ENCODE measurements around the gene UBE2J1.
A peak's percentile ranks its signal among the peaks of the same experiment; 100 is the strongest.
"Not testable (repeated sequence)": the region's sequence is repeated elsewhere in the genome, so short reads cannot be mapped to it uniquely, and the experiment has no call there.

UBE2J1 gene

DNA sequence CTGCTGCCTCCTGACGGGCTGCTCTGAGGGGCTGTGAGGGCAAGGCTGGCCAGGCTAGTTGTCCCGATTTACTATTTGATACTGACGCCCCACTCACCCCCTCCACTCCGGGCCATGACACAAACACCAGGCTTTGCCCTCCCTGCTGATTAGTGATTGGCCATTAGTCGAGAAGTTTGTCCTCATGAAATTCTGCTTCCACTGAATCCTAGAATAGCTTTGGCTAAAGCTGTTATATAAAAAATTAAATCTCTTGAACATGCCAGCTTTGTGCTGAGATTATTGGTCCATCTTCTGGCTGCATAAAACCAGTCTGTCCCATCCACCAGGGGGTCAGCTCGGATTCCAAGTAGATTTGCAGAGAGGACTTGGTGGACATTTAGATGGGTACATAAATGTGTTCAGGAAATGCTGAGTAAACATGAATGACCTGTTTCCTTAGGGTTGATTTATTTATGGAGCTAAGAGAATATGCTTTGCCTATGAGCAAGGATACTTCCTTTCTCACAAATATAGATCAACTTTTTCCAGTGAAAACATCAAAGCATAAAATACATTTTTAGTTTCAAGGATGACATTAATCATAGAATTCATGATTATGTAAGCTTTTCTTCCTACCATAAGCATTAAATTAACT is 37.2 kb downstream of the UBE2J1 start, which contains the start of gene GABRR2:
TSS of gene GABRR2 (minus strand) at position 51 of the 637 bp plus-strand sequence. CDS start 134 bp downstream, outside the sequence.
- no peak for DNase-seq

GRCh38 chr6:89314692-89315091 is 37.8 kb downstream of the UBE2J1 start:
- DNase-seq, result no peak

DNA sequence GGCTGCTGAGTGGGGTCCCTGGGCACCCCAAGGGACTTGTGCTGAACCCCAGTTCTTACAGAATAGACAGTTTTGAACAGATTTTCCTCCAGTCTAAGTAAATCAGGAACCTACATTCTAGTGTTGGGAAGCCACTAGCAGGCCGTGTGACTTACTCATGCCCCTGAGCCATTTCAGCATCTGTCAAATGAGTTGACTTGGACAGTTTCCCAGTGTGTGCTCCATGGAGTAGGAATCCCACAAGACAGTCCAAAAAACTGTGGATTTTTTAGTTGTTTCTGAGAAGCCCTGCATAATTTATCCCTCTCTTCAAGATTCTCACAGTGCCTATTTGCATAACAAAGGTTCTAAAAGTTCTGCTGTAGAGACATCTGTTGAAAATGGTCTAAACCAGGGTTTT is 39.5 kb downstream of the UBE2J1 start:
- DNase-seq, result no peak

DNA sequence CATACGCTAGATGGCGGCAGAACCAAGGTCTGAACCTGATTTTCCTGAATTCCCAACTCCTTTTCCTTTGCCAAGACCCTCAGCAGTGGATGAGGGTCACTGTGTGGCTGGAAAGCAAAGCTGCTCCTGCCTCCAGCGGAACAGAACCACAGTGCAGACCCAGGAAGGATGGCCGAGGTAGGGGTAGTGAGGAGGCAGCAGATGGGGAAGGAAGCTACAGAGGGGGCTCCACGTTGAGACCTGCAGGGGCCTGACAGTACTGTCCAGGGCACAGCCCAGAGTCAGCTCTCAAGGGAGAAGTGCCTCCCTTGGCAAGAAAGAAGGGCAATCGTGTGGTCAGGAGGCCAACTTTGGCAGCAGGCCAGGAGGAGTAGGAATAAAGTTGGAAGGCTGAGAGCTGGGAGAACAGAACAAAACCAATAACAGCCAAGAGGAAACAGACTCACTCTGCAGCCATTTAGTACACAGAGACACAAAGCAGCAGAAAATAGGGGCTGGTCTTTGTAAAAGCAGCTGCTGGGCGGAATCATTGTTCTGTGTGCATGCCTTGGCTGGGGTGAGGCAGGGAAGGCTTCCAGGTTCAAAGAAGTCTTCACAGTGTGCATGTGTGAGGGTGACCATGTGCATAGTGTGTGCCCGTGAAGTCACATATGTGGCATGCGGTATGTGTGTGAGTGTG is 40.5 kb downstream of the UBE2J1 start:
- peak; percentile 38 for DNase-seq

- no peak for DNase-seq
These were observed 41.0 kb downstream of the UBE2J1 start for GRCh38 chr6:89311530-89311852.

DNA sequence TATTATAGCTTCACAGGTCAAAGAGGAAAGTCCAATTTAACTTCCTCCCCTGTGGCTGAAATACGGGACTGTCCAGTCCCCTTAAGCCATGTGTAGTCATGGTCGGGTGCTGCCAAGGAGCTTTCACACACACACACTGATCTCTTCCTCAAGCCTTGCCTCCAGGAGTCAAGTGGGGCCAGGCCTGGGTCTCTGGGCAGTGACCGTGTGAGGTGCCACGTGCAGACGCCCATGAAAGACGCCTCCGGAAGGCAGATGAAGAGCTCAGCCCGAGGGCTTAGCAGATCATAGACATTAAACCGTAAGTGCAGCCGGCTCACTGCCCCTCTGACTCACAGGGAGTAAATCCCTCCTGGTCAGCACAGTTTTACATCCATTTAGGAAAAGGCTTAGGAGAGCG is 41.6 kb downstream of the UBE2J1 start:
- no peak for DNase-seq

DNA sequence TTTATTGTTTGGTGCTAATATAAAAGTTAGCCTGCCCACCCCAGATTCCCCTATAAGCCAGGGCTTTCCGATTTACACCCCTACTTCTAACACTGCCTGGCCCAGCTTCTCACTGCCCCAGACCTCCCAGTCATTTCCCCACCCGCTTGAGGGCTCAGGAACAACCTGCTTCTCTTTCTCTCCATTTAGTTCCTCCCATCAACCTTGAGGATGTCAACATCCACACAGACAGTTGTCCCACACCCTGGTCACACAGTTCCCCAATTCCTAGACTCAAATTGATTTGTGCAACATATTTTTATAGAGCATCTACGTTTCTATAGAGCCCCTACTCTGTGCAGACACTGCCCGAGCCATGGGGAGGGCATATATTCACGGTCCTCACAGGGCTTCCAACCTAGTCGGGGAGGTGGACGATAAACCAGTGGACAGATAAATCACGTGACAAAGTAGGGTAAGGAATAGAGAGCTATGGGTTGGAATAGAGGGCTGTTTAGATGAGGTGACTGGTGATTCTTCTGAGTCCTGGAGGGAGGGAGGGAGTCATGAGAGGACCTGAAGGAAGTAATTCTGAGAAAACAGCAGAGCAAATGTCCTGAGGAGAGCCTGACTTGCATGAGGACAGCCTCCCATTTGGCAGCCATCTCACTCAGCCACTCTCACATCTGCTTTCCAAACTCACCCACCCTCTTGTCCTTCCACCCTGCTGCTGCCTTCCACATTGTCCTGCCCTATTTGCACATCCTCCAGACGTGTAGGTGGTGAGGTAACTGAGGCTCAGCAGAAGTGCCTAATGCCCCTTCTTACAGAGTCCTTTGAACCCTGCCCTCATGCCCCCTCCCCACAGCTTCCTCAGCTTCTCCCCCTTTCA is 43.8 kb downstream of the UBE2J1 start:
- DNase-seq, result no peak

- DNase-seq, result not testable (repeated sequence)
These were observed 48.0 kb downstream of the UBE2J1 start for GRCh38 chr6:89304517-89304916.

- no peak for DNase-seq
These were observed 49.6 kb downstream of the UBE2J1 start for GRCh38 chr6:89302936-89303335.

DNA sequence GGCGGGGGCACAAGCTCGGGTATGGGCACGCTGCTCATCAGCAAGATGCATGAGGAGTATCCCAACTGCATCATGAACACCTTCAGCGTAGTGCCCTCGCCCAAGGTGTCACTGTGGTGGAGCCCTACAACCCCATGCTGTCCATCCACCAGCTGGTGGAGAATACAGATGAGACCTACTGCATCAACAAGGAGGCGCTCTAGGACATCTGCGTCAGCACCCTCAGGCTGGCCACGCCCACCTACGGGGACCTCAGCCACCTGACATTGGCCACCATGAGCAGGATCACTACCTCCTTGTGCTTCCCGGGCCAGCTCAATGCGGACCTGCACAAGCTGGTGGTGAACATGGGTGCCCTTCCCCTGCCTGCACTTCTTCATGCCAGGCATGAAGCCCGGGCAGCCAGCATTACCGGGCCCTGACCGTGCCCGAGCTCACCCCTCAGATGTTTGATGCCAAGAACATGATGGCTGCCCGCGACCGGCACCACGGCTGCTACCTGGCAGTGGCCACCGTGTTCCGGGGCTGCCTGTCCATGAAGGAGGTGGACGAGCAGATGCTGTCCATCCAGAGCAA is 50.2 kb downstream of the UBE2J1 start:
- DNase-seq, result no peak

DNA sequence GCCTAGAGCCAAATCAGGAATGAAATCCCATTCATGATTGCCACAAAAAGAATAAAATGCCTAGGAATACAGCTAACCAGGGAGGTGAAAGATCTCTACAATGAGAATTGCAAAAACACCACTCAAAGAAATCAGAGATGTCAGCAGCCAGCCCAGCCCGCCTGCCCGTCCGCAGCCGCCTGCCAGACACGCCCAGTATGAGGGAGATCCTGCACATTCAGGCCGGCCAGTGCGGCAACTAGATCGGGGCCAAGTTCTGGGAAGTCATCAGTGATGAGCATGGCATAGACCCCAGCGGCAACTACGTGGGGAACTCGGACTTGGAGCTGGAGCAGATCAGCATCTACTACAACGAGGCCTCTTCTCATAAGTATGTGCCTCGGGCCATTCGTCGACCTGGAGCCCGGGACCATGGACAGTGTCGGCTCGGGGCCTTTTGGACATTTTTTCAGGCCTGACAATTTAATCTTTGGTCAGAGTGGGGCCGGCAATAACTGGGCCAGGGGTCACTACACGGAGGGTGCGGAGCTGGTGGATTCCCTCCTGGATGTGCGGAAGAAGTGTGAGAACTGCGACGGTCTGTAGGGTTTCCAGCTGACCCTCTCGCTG is 50.8 kb downstream of the UBE2J1 start:
- DNase-seq, result no peak

DNA sequence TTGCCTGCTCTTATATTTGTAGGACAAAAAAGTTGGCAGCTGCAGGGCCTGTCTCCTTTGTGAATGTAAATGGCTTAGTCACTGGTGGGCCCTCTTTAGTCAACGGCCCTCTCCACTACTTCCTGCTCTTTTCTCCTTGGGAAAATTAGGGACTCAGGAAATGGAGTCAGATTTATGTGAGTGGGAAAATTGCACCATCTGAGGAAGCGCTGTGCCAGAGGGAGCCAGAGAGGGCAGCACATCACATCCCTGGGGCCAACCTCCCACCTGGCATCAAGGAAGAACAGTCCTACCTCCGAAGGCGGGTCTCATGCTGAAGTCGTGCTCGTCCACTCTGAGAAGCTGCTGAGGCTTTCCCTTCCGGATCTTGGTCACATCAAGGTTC is 53.1 kb downstream of the UBE2J1 start:
- DNase-seq, result no peak

DNA sequence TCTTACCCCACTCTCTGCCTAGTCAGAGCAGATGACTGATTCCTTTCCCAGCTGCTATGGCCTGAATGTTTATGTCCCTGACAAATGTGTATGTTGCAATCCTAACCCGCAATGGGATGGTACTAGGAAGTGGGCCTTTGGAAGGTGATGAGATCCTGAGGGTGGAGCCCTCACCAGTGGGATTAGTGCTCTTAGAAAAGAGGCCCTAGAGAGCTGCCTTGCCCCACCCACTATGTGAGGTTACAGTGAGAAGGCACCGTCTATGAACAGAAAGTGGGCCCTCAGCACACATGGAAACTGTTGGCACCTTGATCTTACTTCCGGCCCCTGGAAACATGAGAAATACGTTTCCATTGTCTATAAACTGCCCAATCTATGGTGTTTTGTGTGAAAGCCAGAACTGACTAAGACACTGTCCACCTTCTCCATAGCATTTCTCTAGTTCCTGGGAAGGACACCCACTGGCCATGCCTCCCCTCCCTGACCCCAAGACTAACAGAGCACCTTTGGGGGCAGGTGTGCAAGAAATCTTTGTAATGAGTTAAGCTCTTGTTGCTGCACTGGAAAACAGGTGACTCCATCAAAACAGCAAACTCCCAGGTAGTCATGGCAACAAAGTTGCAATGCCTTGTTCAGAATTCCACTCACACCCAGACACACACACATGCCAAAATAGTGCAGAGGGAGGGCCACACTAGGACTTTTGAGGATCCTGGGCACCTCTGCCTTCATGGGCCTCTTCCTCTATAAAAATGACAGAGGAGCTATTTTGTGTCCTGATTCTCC is 53.6 kb downstream of the UBE2J1 start:
- DNase-seq, result no peak

DNA sequence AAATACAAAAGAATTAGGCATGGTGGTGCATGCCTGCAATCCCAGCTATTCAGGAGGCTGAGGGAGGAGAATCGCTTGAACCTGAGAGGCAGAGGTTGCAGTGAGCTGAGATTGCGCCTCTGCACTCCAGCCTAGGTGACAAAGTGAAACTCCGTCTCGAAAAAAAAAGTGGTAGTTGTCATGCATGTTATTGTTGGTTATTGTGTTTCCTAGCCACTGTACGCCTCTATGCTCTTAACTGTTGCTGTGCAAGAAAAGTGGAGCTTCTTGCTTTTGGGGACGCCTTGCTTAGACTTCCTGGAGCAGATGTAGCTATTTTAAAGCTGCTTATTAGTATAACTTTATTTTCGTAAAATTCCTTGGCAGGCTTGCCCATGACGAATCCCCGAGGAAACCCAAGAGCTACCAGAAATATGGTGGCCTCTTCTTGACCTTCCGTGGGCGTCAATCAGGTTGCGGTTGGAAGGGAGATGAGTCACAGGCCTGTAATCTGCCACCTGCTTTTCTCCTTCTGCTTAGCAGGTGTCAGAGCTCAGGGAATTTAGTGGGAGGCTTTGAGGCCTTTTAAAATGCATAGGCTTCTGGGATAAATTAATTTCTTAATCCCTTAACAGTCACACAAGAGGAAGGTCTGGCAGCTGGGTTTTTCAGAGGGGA is 54.7 kb downstream of the UBE2J1 start:
- DNase-seq, result no peak

- DNase-seq, result no peak
These were observed 56.5 kb downstream of the UBE2J1 start for GRCh38 chr6:89295981-89296380.

DNA sequence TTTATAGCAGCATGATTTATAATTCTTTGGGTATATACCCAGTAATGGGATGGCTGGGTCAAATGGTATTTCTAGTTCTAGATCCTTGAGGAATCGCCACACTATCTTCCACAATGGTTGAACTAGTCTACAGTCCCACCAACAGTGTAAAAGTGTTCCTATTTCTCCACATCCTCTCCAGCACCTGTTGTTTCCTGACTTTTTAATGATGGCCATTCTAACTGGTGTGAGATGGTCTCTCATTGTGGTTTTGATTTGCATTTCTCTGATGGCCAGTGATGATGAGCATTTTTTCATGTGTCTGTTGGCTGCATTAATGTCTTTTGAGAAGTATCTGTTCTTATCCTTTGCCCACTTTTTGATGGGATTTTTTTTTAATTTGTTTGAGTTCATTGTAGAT is 57.4 kb downstream of the UBE2J1 start:
- not testable (repeated sequence) for DNase-seq

DNA sequence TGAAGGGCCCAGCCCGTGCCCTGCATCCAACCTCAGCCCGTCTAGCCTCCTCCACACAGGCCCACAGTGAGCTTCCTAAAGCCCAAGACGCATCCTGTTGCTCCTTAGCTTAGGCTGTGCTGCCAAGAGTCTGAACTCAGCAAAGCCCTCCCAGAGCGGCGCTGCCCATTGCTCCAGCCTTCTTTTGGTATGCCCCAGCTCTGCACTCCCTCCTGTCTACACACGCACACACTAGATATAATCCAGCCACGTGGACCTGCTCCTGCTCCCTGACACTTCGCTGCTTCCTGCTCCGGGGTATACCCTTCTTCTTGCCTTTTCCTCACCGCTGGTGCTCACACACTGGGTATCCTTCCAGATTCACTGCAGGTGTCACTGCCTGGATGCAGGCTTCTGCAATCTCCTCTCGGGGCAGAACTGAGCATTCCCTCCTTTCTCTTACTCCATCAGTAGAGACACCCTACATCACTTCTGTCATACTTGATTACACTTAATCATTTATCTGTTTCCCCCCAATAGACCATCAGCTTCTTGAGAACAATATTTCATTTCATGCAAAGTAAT is 61.2 kb downstream of the UBE2J1 start:
- DNase-seq, result no peak

- DNase-seq, result no peak
These were observed 61.9 kb downstream of the UBE2J1 start for GRCh38 chr6:89290401-89291155.

GRCh38 chr6:89289710-89290109 is 62.8 kb downstream of the UBE2J1 start:
- DNase-seq, result no peak

DNA sequence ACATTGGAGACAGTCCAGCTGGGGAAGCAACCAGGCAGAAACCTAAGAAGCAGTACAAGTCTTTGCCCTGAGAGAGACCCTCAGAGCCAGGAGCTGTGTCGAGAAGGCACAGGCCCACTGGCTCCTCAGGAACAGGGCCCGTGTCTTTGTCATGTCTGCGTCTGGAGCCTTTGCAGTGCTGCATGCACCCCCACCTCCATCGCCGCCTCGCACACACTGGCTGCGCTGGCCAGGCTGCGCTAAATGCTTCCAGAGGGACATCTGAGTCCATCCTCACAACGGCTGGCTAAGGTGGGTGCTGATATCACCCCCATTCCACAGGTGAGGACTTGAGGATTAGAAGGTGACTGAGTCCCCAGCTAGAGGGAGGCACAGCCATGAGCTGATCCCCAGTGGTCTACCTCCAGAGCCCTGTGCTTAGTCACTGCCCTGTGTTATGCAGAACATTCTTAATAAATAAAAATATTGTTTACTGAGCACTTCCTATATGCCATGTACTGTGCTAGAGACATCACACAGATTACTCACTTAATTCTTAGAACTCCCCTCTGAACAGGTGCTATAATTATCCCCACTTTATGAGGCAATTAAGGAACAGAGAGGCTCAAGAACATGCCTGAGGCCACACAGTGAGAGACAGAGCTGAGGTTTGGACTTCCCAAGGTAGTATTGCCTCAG is 65.0 kb downstream of the UBE2J1 start:
- no peak for DNase-seq
